PC-3 (cell line): Measurements from ENCODE around the gene FAM53C. TPM values are rescaled to one million over a fixed set of nuclear protein-coding genes. Genes with fewer than 3 reads are reported as not detected.

ENCODE experiments used
- ATAC-seq: fragments of 200-7000 bp; cut with Tn5 transposase; 2 replicates; pipeline ENCODE4 v1.9.1; 2020; ENCODE audit warnings: mild to moderate bottlenecking, moderate library complexity
- BruUV-seq: library from RNA; stranded (reverse); fragments of 400-500 nt; replicated peaks from 2 replicates; lab custom pipeline; 2021; lab: Mats Ljungman, UMichigan
- CTCF ChIA-PET: fragments of 300-600 bp; sonication (Branson Sonifier 250); formaldehyde crosslinking; loops from one replicate; lab custom pipeline; 2022; ENCODE audit warnings: antibody characterized with exemption; lab: Charles Lee
- POLR2A ChIA-PET: fragments of 300-600 bp; sonication (Branson Sonifier 250); formaldehyde crosslinking; loops from one replicate; lab custom pipeline; 2022; ENCODE audit warnings: antibody characterized with exemption; ENCODE audit not compliant: unreplicated experiment; lab: Charles Lee
- DNase-seq: peaks from one replicate; pipeline ENCODE4 v3.0.0-alpha.2; 2015
- H2AFZ ChIP-seq: fragments of 300-600 bp; sonication (generic); 2 replicates; pipeline ENCODE4 v1.6.0; 2016; ENCODE audit warnings: antibody characterized with exemption, low read length
- H3F3A ChIP-seq: fragments of 300-600 bp; sonication (generic); one replicate; pipeline ENCODE4 v1.6.0; 2017; ENCODE audit warnings: antibody characterized with exemption, low read length, control low read depth, mild to moderate bottlenecking; ENCODE audit not compliant: unreplicated experiment
- H3K27ac ChIP-seq: fragments of 300-600 bp; sonication (generic); 2 replicates; pipeline ENCODE4 v1.5.1; 2016; ENCODE audit warnings: mild to moderate bottlenecking, low read length
- H3K27me3 ChIP-seq: fragments of 300-600 bp; sonication (generic); 2 replicates; pipeline ENCODE4 v1.6.1; 2016; ENCODE audit warnings: low read length, mixed read lengths
- H3K36me3 ChIP-seq: fragments of 300-600 bp; sonication (generic); 2 replicates; pipeline ENCODE4 v1.6.1; 2016; ENCODE audit warnings: low read depth, mixed run types, low read length, mixed read lengths
- H3K4me1 ChIP-seq: fragments of 300-600 bp; sonication (generic); 2 replicates; pipeline ENCODE4 v1.5.1; 2016; ENCODE audit warnings: low read length; ENCODE audit not compliant: insufficient read depth
- H3K4me2 ChIP-seq: fragments of 300-600 bp; sonication (generic); 2 replicates; pipeline ENCODE4 v1.6.0; 2016; ENCODE audit warnings: low read length
- H3K4me3 ChIP-seq: fragments of 300-600 bp; sonication (generic); 2 replicates; pipeline ENCODE4 v1.5.1; 2016; ENCODE audit warnings: mild to moderate bottlenecking, low read length, mixed read lengths
- H3K79me2 ChIP-seq: fragments of 300-600 bp; sonication (generic); 2 replicates; pipeline ENCODE4 v1.6.1; 2017; ENCODE audit warnings: low read length, mixed read lengths
- H3K9ac ChIP-seq: fragments of 300-600 bp; sonication (generic); 2 replicates; pipeline ENCODE4 v1.6.0; 2016; ENCODE audit warnings: mild to moderate bottlenecking, low read length
- H3K9me2 ChIP-seq: fragments of 300-600 bp; sonication (generic); replicated peaks from 2 replicates; pipeline ENCODE4 v1.6.1; 2016; ENCODE audit warnings: mixed run types, low read length, mixed read lengths
- H3K9me3 ChIP-seq: fragments of 300-600 bp; sonication (generic); 2 replicates; pipeline ENCODE4 v1.6.1; 2016; ENCODE audit warnings: low read length, mixed read lengths
- H4K20me1 ChIP-seq: fragments of 300-600 bp; sonication (generic); 2 replicates; pipeline ENCODE4 v1.6.1; 2016; ENCODE audit warnings: low read length, mixed read lengths
- CTCF ChIP-seq: fragments of 300-600 bp; sonication (generic); conservative IDR thresholded peaks from 2 replicates; pipeline ENCODE4 v1.5.1; 2017; ENCODE audit warnings: antibody characterized with exemption, low read depth, mild to moderate bottlenecking, low read length
- EZH2 ChIP-seq: fragments of 300-600 bp; sonication (generic); IDR thresholded peaks from one replicate; pipeline ENCODE4 v1.6.1; 2017; ENCODE audit warnings: antibody characterized with exemption, mild to moderate bottlenecking, low read length; ENCODE audit not compliant: unreplicated experiment
- EZH2phosphoT487 ChIP-seq: fragments of 300-600 bp; sonication (generic); IDR thresholded peaks from 2 replicates; pipeline ENCODE4 v1.6.1; 2018; ENCODE audit warnings: mild to moderate bottlenecking, antibody characterized with exemption, low read length, borderline replicate concordance
- intact Hi-C: fragments of 100-400 bp; cut with micrococcal nuclease; formaldehyde crosslinking; loops from 2 replicates; pipeline ENCODE4 v1.9.0; 2023
- total RNA-seq: library from RNA; depleted of rRNA; stranded (reverse); fragments of >200 nt; gene quantifications from 2 replicates; pipeline ENCODE4 v1.2.3, GENCODE V29; 2014

FAM53C gene
- total RNA-seq, 1 experiment from 2014 or later = 26.6 TPM

DNA sequence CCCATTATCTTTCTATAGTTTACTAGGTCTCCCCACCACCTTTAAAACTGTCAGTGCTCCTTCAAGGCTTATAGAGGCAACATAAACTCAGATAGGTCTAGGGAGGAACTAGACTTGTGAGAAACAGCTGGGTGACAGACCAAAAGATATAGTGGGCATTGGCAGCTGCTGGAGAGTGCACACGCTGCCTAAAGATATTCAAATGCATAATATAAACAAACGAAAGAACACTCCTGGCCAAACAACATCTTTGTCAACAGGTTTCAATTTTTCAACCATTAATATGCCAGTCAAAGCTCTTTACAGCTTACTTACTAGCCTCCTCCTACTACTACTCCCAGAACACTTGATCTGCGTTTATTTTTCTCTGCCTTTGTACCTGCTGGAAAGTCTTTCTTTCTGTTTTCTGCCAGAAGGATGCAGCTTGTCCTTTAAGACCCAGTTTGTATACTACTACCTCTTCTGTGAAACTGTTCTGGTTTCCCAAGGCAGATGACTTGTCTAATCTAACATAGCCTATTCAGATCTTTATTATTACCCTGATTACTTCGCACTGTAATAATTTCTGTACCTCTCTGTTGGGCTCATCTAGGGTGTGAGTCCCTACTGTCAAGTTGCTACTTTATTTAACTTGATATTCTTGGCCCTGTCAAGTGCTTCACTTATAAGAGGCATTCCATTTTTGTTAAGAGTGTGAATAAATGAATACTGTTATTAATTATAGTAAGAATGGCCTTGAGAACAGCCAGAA lies 28.7 kb downstream of the FAM53C start:
- no peak for DNase-seq
- no peaks in the 10 kb centered on the region for H3F3A ChIP-seq
- ChIA-PET CTCF (no interaction called here), POLR2A (no interaction called here)
- H3K4me1 ChIP-seq = no peaks in the 10 kb centered on the region
- no peaks in the 10 kb centered on the region for H4K20me1 ChIP-seq
- no peaks in the 10 kb centered on the region for H3K9me3 ChIP-seq
- no TSS peak for BruUV-seq
- no peaks in the 10 kb centered on the region for H3K9me2 ChIP-seq
- peaks cover 82% of the 10 kb centered on the region for H3K79me2 ChIP-seq
- no peaks in the 10 kb centered on the region for H3K27me3 ChIP-seq
- no peak overlapping the region for H2AFZ ChIP-seq
- H3K27ac ChIP-seq = no peak overlapping the region
- H3K36me3 ChIP-seq = no peaks in the 10 kb centered on the region
- TF ChIP-seq EZH2phosphoT487 = no peak
- no peak for TF ChIP-seq EZH2
- TF ChIP-seq CTCF = no peak
- intact Hi-C loops = no loop called here
- H3K4me3 ChIP-seq = no peak overlapping the region
- ATAC-seq = no peak
- no peak overlapping the region for H3K9ac ChIP-seq
- no peak overlapping the region for H3K4me2 ChIP-seq

DNA sequence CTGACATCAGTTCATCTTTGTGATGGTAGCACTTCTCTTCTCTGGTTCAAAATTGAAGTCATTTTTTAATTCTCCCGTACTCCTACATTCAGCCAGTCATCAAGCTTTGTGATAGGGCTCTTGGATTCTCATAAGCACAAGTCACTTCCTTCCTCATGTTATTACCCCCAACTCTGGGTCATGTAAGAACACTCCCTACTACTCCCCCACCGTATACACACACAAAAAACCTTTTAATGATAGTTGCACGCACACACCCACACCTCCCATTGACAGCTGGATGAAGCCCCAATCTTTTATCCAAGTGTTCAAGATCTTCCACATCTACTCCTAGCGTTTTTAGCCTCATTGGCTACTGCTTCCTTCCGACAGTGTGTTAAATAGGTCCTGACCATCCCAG lies 31.2 kb downstream of the FAM53C start:
- DNase-seq (no peak), ATAC-seq (no peak)
- CTCF ChIA-PET = no interaction called here
- no peak overlapping the region for H3K4me3 ChIP-seq
- H3K27me3 ChIP-seq = no peaks in the 10 kb centered on the region
- H3K9me2 ChIP-seq = no peaks in the 10 kb centered on the region
- H4K20me1 ChIP-seq = no peaks in the 10 kb centered on the region
- H3K9ac ChIP-seq = no peak overlapping the region
- H3K36me3 ChIP-seq = no peaks in the 10 kb centered on the region
- POLR2A ChIA-PET = no interaction called here
- intact Hi-C loops = no loop called here
- peaks cover 71% of the 10 kb centered on the region for H3K79me2 ChIP-seq
- no TSS peak for BruUV-seq
- H3K9me3 ChIP-seq = no peaks in the 10 kb centered on the region
- TF ChIP-seq EZH2phosphoT487 = no peak
- TF ChIP-seq CTCF = no peak
- TF ChIP-seq EZH2 = no peak
- H3K27ac ChIP-seq = no peak overlapping the region
- no peaks in the 10 kb centered on the region for H3F3A ChIP-seq
- H2AFZ ChIP-seq = no peak overlapping the region
- no peak overlapping the region for H3K4me2 ChIP-seq
- no peaks in the 10 kb centered on the region for H3K4me1 ChIP-seq

DNA sequence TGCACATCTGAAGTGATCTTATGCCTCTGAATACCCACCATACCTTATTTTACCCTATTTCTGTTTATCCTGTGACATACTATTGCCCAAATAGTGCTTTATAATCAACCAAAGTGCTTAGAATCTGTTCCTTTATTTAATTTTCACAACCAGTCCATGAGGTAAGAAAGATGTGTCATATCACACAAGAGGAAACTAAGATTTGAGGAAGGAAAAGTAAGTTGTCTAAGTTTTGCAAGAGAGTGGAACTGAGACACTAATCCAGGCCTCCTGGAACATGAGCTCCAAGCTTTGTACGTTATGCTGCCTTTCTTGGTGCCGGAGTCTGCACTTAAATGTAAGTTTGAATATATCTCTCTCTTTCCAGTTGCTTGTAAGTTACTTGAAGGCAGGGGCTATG lies 31.6 kb downstream of the FAM53C start:
- POLR2A ChIA-PET = no interaction called here
- intact Hi-C loops = no loop called here
- CTCF ChIA-PET = no interaction called here

More for the DNA sequence above, 31.6 kb downstream of the FAM53C start:
- Histone ChIP-seq H3K27ac (no peak overlapping the region), H3K4me2 (no peak overlapping the region), H3K27me3 (no peaks in the 10 kb centered on the region), H4K20me1 (no peaks in the 10 kb centered on the region), H3K36me3 (no peaks in the 10 kb centered on the region), H3K4me1 (no peaks in the 10 kb centered on the region), H3K79me2 (peaks cover 66% of the 10 kb centered on the region), H3K9me2 (no peaks in the 10 kb centered on the region), H3K9ac (no peak overlapping the region), H3K9me3 (no peaks in the 10 kb centered on the region), H2AFZ (no peak overlapping the region), H3F3A (no peaks in the 10 kb centered on the region), H3K4me3 (no peak overlapping the region)
- DNase-seq (no peak), ATAC-seq (no peak)
- BruUV-seq = no TSS peak
- TF ChIP-seq EZH2 = no peak
- TF ChIP-seq EZH2phosphoT487 = no peak
- no peak for TF ChIP-seq CTCF
